GM12878 (cell line): ENCODE measurements around the gene BET1. TPM values are rescaled to one million over a fixed set of nuclear protein-coding genes. Genes with fewer than 3 reads are reported as not detected.

Experiments used
- ATAC-seq: fragments of 200-7000 bp; cut with Tn5 transposase; 3 replicates; pipeline ENCODE4 v1.9.1; 2020; ENCODE audit warnings: mild to moderate bottlenecking, moderate library complexity
- BruUV-seq: library from RNA; stranded (reverse); fragments of 400-500 nt; replicated peaks from 2 replicates; lab custom pipeline; 2021; lab: Mats Ljungman, UMichigan
- CTCF ChIA-PET: fragments of 300-600 bp; sonication (Branson Sonifier 250); formaldehyde crosslinking; extraction: SDS; loops from one replicate; lab custom pipeline; 2021; ENCODE audit warnings: inconsistent platforms; lab: Yijun Ruan, JAX
- POLR2A ChIA-PET: fragments of 350-600 bp; formaldehyde crosslinking; extraction: SDS; loops from one replicate; lab custom pipeline; 2021; ENCODE audit warnings: inconsistent platforms; lab: Charles Lee
- RAD21 ChIA-PET: fragments of 300-600 bp; sonication (Branson Sonifier 250); formaldehyde crosslinking; loops from one replicate; lab custom pipeline; 2023; ENCODE audit warnings: antibody characterized with exemption; ENCODE audit not compliant: unreplicated experiment; lab: Charles Lee
- SMC1A ChIA-PET: fragments of 300-600 bp; sonication (Branson Sonifier 250); formaldehyde crosslinking; loops from one replicate; lab custom pipeline; 2023; ENCODE audit not compliant: unreplicated experiment, uncharacterized antibody; lab: Charles Lee
- DNase-seq: peaks from one replicate; pipeline ENCODE4 v3.0.0-alpha.2; 2011; ENCODE audit warnings: low read depth, low spot score
- FAIRE-seq: peaks from 3 replicates; lab custom pipeline; 2011; peaks lifted over from hg19 to GRCh38; lab: Jason Lieb, UNC
- H2AFZ ChIP-seq: 2 replicates; pipeline ENCODE4 v1.6.0; 2011; ENCODE audit warnings: low read depth, low read length, control low read depth; ENCODE audit not compliant: control insufficient read depth
- H3K27ac ChIP-seq: 2 replicates; pipeline ENCODE4 v1.5.1; 2011; ENCODE audit warnings: control low read depth; ENCODE audit not compliant: control insufficient read depth, insufficient read depth
- H3K27me3 ChIP-seq, 2 experiments: replicated peaks in 1 of 2; 2 replicates each; pipeline versions ENCODE4 v1.6.0 to v1.6.1; 2011; ENCODE audit warnings: low read length in 1 of 2; ENCODE audit not compliant: control insufficient read depth in 2 of 2, insufficient read depth in 2 of 2
- H3K36me3 ChIP-seq, 2 experiments: 2 replicates each; pipeline ENCODE4 v1.5.1; 2011; ENCODE audit warnings: low read length in 1 of 2; ENCODE audit not compliant: control insufficient read depth in 2 of 2, insufficient read depth in 2 of 2
- H3K4me1 ChIP-seq: 2 replicates; pipeline ENCODE4 v1.6.1; 2011; ENCODE audit warnings: mild to moderate bottlenecking, low read length, moderate library complexity, mixed read lengths; ENCODE audit not compliant: control insufficient read depth, insufficient read depth
- H3K4me2 ChIP-seq: 2 replicates; pipeline ENCODE4 v1.6.0; 2011; ENCODE audit warnings: control low read depth; ENCODE audit not compliant: control insufficient read depth, insufficient read depth
- H3K4me3 ChIP-seq: fragments of 200-600 bp; sonication (generic); 2 replicates; pipeline ENCODE4 v1.5.1; 2016
- H3K79me2 ChIP-seq: 2 replicates; pipeline ENCODE4 v1.6.0; 2011; ENCODE audit warnings: low read length; ENCODE audit not compliant: control insufficient read depth, insufficient read depth
- H3K9ac ChIP-seq: 2 replicates; pipeline ENCODE4 v1.8.0; 2011; ENCODE audit warnings: low read length, control low read depth, mixed read lengths; ENCODE audit not compliant: control insufficient read depth, insufficient read depth
- H3K9me3 ChIP-seq: replicated peaks from 3 replicates; pipeline ENCODE4 v1.5.1; 2011; ENCODE audit warnings: mild to moderate bottlenecking, low read length; ENCODE audit not compliant: control insufficient read depth, insufficient read depth
- H4K20me1 ChIP-seq: 2 replicates; pipeline ENCODE4 v1.6.0; 2011; ENCODE audit not compliant: control insufficient read depth, insufficient read depth
- CBX3 ChIP-seq: fragments of 200-600 bp; sonication (generic); IDR thresholded peaks from 2 replicates; pipeline ENCODE4 v1.6.1; 2016; ENCODE audit warnings: low read depth, borderline replicate concordance
- EED ChIP-seq: sonication (generic); IDR thresholded peaks from 2 replicates; pipeline ENCODE4 v1.6.1; 2016; ENCODE audit warnings: antibody characterized with exemption, low read depth
- IRF4 ChIP-seq: IDR thresholded peaks from 2 replicates; pipeline ENCODE4 v1.6.1; 2011; ENCODE audit warnings: low read depth, low read length
- JUNB ChIP-seq: IDR thresholded peaks from 2 replicates; pipeline ENCODE4 v1.6.1; 2016; ENCODE audit warnings: antibody characterized with exemption, mild to moderate bottlenecking
- MLLT1 ChIP-seq: fragments of 450-650 bp; IDR thresholded peaks from 2 replicates; pipeline ENCODE4 v1.6.1; 2016; ENCODE audit warnings: mild to moderate bottlenecking
- MTA2 ChIP-seq: fragments of 450-650 bp; IDR thresholded peaks from 2 replicates; pipeline ENCODE4 v1.6.1; 2016; ENCODE audit warnings: low read depth, mild to moderate bottlenecking, moderate library complexity
- MYB ChIP-seq: fragments of 150-350 bp; IDR thresholded peaks from 2 replicates; pipeline ENCODE4 v1.6.1; 2014; ENCODE audit warnings: mild to moderate bottlenecking, low read depth, low read length, borderline replicate concordance
- POLR2A ChIP-seq: IDR thresholded peaks from 2 replicates; pipeline ENCODE4 v1.6.1; 2011; ENCODE audit warnings: low read depth, mild to moderate bottlenecking, low read length
- POLR2AphosphoS5 ChIP-seq: IDR thresholded peaks from 2 replicates; pipeline ENCODE4 v1.6.1; 2011; ENCODE audit warnings: mild to moderate bottlenecking, low read length, inconsistent platforms
- RBBP5 ChIP-seq: fragments of 200-600 bp; sonication (generic); conservative IDR thresholded peaks from 2 replicates; pipeline ENCODE4 v1.6.1; 2016
- ZBTB40 ChIP-seq: fragments of 450-650 bp; IDR thresholded peaks from 2 replicates; pipeline ENCODE4 v1.6.1; 2016; ENCODE audit warnings: mild to moderate bottlenecking, moderate library complexity, borderline replicate concordance
- ZNF687 ChIP-seq: fragments of 450-650 bp; IDR thresholded peaks from 2 replicates; pipeline ENCODE4 v1.6.1; 2017; ENCODE audit warnings: mild to moderate bottlenecking, moderate library complexity
- WGBS: methylation state at CpG from one replicate; pipeline ENCODE4 v1.1.6; 2016; ENCODE audit warnings: low lambda C conversion rate; ENCODE audit not compliant: insufficient replicate concordance, insufficient coverage; ENCODE audit errors: missing lambda C conversion rate; 5-methylcytosine and 5-hydroxymethylcytosine counted together
- in situ Hi-C: fragments of 300-500 bp; cut with MboI; formaldehyde crosslinking; loops from 9 replicates; pipeline ENCODE4 v1.14.3; 2018; ENCODE audit warnings: mixed read lengths
- intact Hi-C: fragments of 100-400 bp; cut with micrococcal nuclease; formaldehyde crosslinking; loops from one replicate; pipeline ENCODE4 v1.14.2; 2022; ENCODE audit not compliant: unreplicated experiment
- polyA plus RNA-seq, 11 experiments: library from polyadenylated mRNA; depleted of rRNA in 4 of 11; unstranded in 6 of 11; stranded (reverse) in 5 of 11; fragments of >200 nt; fragmentation: Nextera tagmentation in 4 of 11; fragmentation: Illumina TruSeq in 1 of 11; extraction: Ambion mirVana in 4 of 11; extraction: Trizol in 1 of 11; gene quantifications; 1 replicate in 1 of 11; 2 replicates in 10 of 11; pipeline versions ENCODE4 v1.2.1 to v1.2.3, GENCODE V29; 2011 to 2016; ENCODE audit warnings: inconsistent platforms in 2 of 11, missing spikeins in 2 of 11, low read depth in 1 of 11
- total RNA-seq, 4 experiments: library from RNA; depleted of rRNA in 3 of 4; stranded (reverse); fragments of >200 nt in 3 of 4; fragmentation: Illumina TruSeq in 1 of 4; extraction: Trizol in 1 of 4; gene quantifications; 2 replicates each; pipeline versions ENCODE4 v1.2.1 to v1.2.3, GENCODE V29; 2013 to 2021

BET1 gene
- total and polyA plus RNA-seq, 10 of the 15 experiments (the other 5 are each of a cell fraction or from before 2014, with no cell fraction given): 12.5 to 99.5 (median 28.4) TPM

- no peak for TF ChIP-seq ZBTB40
These were observed 1.6 kb upstream of the BET1 start (continued) for GRCh38 chr7:94005753-94006152.

GRCh38 chr7:94003446-94004023, 620 bp downstream of the BET1 start:
- Histone ChIP-seq H3K9me3 (no peaks in the 10 kb centered on the region; the same call in 2 of the 3 replicates), H3K4me1 (peaks cover 5% of the 10 kb centered on the region; the same call in 1 of the 2 replicates), H2AFZ (peak overlapping the region; percentile 99), H3K27me3 (no peaks in the 10 kb centered on the region; a peak in 1 of 4 replicates), H3K27ac (peak overlapping the region; percentile 85), H4K20me1 (no peaks in the 10 kb centered on the region), H3K36me3 (no peaks in the 10 kb centered on the region), H3K79me2 (peaks cover 30% of the 10 kb centered on the region), H3K4me3 (peak overlapping the region; percentile 88), H3K4me2 (peak overlapping the region; percentile 93), H3K9ac (peak overlapping the region; percentile 93)
- ATAC-seq (peak; percentile 60), FAIRE-seq (no peak), DNase-seq (no peak)
- in situ Hi-C loops (no loop called here), intact Hi-C loops (no loop called here)
- TSS peak; percentile 90 for BruUV-seq
- 20% methylated on average over 16 of the region's 16 CpGs for WGBS
- SMC1A ChIA-PET: interaction anchor here (1.1 to 1.5 kb wide), 2 partner anchors 84 to 90 kb away, joined by 3 to 5 read pairs; no protein-coding TSS in a partner anchor
- POLR2A ChIA-PET: no interaction called here
- RAD21 ChIA-PET: interaction anchor here (0.6 kb wide), 1 partner anchor 80 kb away, joined by 3 read pairs; no protein-coding TSS in a partner anchor
- CTCF ChIA-PET: interaction anchor here (0.6 to 1.0 kb wide), 3 partner anchors 9 to 1687 kb away, joined by 3 read pairs; no protein-coding TSS in a partner anchor
- TF ChIP-seq JUNB: no peak
- TF ChIP-seq EED: 0 out of 2 replicates have a peak, but pooled peaks have one; percentile 2
- TF ChIP-seq CBX3: no peak
- no peak for TF ChIP-seq POLR2A
- no peak for TF ChIP-seq ZNF687
- TF ChIP-seq IRF4: no peak
- TF ChIP-seq MLLT1: peak; percentile 72
- no peak for TF ChIP-seq RBBP5
- no peak for TF ChIP-seq MYB
- peak; percentile 13; the same call in 1 of the 2 replicates for TF ChIP-seq MTA2
- no peak for TF ChIP-seq POLR2AphosphoS5
